Psoas muscle (tissue), 8 donors: ENCODE results near the gene STARD9. TPM values are rescaled to one million over a fixed set of nuclear protein-coding genes. Genes with fewer than 3 reads are reported as not detected.
"Not testable (repeated sequence)": the region's sequence is repeated elsewhere in the genome, so short reads cannot be mapped to it uniquely, and the experiment has no call there.

Source experiments
- ATAC-seq, 4 donors: fragments of 200-7000 bp; cut with Tn5 transposase; one replicate each; pipeline ENCODE4 v1.9.1; 2020; ENCODE audit warnings: moderate library complexity in 3 of 4, mild to moderate bottlenecking in 2 of 4
- DNase-seq, 2 donors: peaks; one replicate each; pipeline ENCODE4 v3.0.0-alpha.2; 2020
- H3K27ac ChIP-seq: fragments of 200-600 bp; one replicate; pipeline ENCODE4 v1.8.0; 2022
- H3K27me3 ChIP-seq, 3 donors: fragments of 200-600 bp in 1 of 3; one replicate each; pipeline versions ENCODE4 v1.6.1 to v1.8.0; 2013 to 2022; ENCODE audit warnings: low read length in 2 of 3, mild to moderate bottlenecking in 2 of 3, moderate library complexity in 1 of 3; ENCODE audit not compliant: insufficient read depth in 3 of 3
- H3K36me3 ChIP-seq, 2 donors: fragments of 200-600 bp in 1 of 2; one replicate each; pipeline versions ENCODE4 v1.6.1 to v1.8.0; 2013 to 2022; ENCODE audit warnings: low read depth in 1 of 2, mild to moderate bottlenecking in 1 of 2, moderate library complexity in 1 of 2; ENCODE audit not compliant: insufficient read depth in 1 of 2
- H3K4me1 ChIP-seq: fragments of 200-600 bp; one replicate; pipeline ENCODE4 v1.8.0; 2022
- H3K4me3 ChIP-seq: fragments of 200-600 bp; one replicate; pipeline ENCODE4 v1.8.0; 2022; ENCODE audit warnings: mild to moderate bottlenecking
- H3K9me3 ChIP-seq: fragments of 200-600 bp; one replicate; pipeline ENCODE4 v1.8.0; 2022
- WGBS, 3 donors: extraction: QIAGEN DNeasy Blood & Tissue Kit; methylation state at CpG; one replicate each; pipeline versions ENCODE4 v1.1.6 to v1.1.7; 2013; 5-methylcytosine and 5-hydroxymethylcytosine counted together
- intact Hi-C, 2 donors: fragments of 100-400 bp; cut with DNase I; formaldehyde crosslinking; loops; one replicate each; pipeline versions ENCODE4 v1.11.0 to v1.14.2; 2022
- polyA plus RNA-seq, 3 donors: library from polyadenylated mRNA; stranded (reverse); fragments of 200-250 nt; gene quantifications; one replicate each; pipeline ENCODE4 v1.2.3, GENCODE V29; 2013
- total RNA-seq, 4 donors: library from RNA; stranded (reverse); fragmentation: NEBNext Ultra II Directional in 2 of 4; extraction: Animal tissue kit (Norgen Biotek cat#: 25700) in 2 of 4; gene quantifications; one replicate each; pipeline versions ENCODE4 v1.2.1 to v1.2.4, GENCODE V29; 2021 to 2023
- TF ChIP-seq, protein P1 (sequence below): fragments of 200-600 bp; IDR thresholded peaks from one replicate; pipeline ENCODE4 v1.8.0; 2022; ENCODE audit warnings: antibody characterized with exemption
- donor health status: healthy with polysubstance abuse.
- donor health status: DM: no; HTN: no; CAD: no; lungs with moderate emphysema.
- donor health status: Bipolar disorder and iron deficiency.
- donor health status: healthy.
- donor health status: DM: yes; HTN: yes; CAD: no.
- donor health status: DM: no; HTN: no; CAD: no.
- donor health status: DM: no; HTN: no; CAD: no.
- donor health status: DM: yes; HTN: yes; CAD: no.

The STARD9 gene
- total and polyA plus RNA-seq, 7 donors, result 0.65 to 4.1 (median 1.7) TPM

DNA sequence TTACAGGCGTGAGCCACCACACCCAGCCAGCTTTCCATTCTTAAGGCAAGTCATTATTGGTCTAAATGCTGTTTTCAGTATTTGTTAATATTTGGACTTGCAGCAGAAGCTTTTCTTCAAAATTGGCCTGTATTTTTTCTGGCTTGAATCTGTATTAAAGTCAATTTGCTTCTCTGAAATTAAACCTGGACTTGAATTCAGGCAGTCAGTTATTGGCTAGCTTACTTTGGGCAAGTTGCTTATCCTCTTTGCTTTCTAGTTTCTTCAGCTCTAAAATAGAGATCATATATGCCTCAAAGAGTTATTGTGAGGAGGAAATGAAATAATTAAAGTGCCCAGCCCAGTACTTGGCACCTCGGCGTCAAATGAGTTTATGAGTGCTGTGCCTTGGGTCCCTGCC is 17.3 kb downstream of the STARD9 start:
- H3K27me3 ChIP-seq, result no peaks in the 10 kb centered on the region
- intact Hi-C loops, result no loop called here
- ATAC-seq (no peak), DNase-seq (no peak)
- H3K36me3 ChIP-seq, result no peaks in the 10 kb centered on the region
- peak overlapping the region; percentile 46 for H3K27ac ChIP-seq
- TF ChIP-seq, protein P1, sequence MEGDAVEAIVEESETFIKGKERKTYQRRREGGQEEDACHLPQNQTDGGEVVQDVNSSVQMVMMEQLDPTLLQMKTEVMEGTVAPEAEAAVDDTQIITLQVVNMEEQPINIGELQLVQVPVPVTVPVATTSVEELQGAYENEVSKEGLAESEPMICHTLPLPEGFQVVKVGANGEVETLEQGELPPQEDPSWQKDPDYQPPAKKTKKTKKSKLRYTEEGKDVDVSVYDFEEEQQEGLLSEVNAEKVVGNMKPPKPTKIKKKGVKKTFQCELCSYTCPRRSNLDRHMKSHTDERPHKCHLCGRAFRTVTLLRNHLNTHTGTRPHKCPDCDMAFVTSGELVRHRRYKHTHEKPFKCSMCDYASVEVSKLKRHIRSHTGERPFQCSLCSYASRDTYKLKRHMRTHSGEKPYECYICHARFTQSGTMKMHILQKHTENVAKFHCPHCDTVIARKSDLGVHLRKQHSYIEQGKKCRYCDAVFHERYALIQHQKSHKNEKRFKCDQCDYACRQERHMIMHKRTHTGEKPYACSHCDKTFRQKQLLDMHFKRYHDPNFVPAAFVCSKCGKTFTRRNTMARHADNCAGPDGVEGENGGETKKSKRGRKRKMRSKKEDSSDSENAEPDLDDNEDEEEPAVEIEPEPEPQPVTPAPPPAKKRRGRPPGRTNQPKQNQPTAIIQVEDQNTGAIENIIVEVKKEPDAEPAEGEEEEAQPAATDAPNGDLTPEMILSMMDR, result no peak
- peaks cover 16% of the 10 kb centered on the region for H3K4me1 ChIP-seq
- 55 to 63% (median 63%) methylated on average over 3 of the region's 3 CpGs for WGBS, 3 donors
- H3K9me3 ChIP-seq, result no peaks in the 10 kb centered on the region
- H3K4me3 ChIP-seq, result no peak overlapping the region

DNA sequence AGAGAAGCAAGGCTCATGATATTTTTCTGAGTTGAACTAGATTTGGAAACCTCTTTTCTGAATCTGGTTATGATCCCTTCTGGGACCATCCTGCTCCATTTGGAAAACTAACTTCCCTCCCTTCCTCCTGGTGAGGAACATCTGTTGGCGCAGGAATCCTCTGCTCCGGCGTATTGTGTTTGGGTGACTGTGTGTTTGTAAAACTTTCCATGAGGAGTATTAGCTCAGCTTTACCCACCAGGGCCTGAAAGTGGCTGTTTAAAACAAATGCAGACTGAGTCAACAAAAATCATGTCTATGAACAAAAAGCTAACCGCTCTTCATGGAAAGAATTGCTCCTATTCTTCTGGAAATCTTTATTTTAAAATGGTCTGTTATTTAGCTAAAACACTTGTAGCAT is 17.7 kb downstream of the STARD9 start:
- Histone ChIP-seq H3K27me3 (no peaks in the 10 kb centered on the region), H3K9me3 (no peaks in the 10 kb centered on the region), H3K36me3 (no peaks in the 10 kb centered on the region), H3K4me3 (no peak overlapping the region), H3K4me1 (peaks cover 16% of the 10 kb centered on the region), H3K27ac (peak overlapping the region; percentile 46)
- 27 to 45% (median 32%) methylated on average over 4 of the region's 4 CpGs for WGBS, 3 donors
- DNase-seq (peak; percentile 43 to 61), ATAC-seq (peak in 3 of 4 donors; percentile 48 to 79 (median 62))
- TF ChIP-seq, protein P1, result no peak
- intact Hi-C loops, result no loop called here

DNA sequence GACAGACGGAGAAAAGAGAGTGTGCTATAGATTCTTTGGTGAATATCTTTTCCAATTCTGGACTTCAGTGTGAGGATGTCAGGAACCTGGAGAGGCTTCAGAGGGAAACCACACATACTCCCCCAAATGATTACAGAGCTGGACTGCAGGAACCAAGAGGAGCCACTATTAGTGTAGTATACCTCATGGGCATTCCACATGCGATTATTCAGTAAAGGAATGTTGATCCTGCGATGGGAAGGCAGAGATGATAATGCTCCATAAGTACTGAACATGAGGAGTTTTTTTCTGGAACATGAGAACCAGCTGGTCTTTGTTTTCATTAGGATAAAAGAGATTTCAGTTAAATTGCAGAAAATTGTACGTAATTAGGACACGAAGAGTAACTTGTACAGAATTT is 18.7 kb downstream of the STARD9 start:
- no peak overlapping the region for H3K27ac ChIP-seq
- intact Hi-C loops, result no loop called here
- DNase-seq, result no peak

DNA sequence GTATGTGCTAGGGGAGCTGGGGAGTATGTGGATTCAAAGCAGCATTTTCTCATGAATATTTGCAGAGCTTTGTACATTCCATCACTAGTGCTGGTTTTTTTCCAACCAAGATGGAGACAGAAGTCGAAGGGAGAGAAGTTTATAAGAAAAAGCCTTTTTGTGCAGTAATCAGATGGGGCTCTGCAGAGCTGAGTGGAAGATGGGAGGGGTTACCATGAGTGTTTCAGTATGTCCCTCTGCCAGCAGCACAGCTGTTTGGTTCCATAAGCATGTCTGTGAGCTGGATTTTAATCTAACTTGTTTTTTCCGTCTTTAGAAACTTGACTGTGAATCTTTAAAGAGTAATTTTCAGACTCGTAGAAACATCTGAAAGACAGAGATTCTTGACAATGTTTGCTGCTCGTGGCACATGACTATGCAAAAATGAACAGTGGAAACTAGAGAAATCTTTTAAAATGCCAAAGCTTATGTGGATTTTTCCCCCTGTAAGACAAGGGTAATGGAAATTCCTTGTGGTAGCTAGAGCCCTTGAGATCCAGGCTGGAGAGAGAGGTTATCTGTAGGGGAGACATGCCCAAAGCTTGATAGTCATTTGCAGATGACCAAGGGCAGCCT is 20.3 kb downstream of the STARD9 start:
- 35 to 49% (median 36%) methylated on average over 4 of the region's 4 CpGs for WGBS, 3 donors

More for the DNA sequence above, 18.7 kb downstream of the STARD9 start:
- TF ChIP-seq, protein P1, result no peak
- WGBS, 3 donors, result 58 to 73% (median 71%) methylated on average over 5 of the region's 5 CpGs
- H3K27me3 ChIP-seq, result no peaks in the 10 kb centered on the region
- no peak for ATAC-seq
- H3K36me3 ChIP-seq, result no peaks in the 10 kb centered on the region
- peaks cover 16% of the 10 kb centered on the region for H3K4me1 ChIP-seq
- H3K9me3 ChIP-seq, result no peaks in the 10 kb centered on the region
- H3K4me3 ChIP-seq, result no peak overlapping the region

DNA sequence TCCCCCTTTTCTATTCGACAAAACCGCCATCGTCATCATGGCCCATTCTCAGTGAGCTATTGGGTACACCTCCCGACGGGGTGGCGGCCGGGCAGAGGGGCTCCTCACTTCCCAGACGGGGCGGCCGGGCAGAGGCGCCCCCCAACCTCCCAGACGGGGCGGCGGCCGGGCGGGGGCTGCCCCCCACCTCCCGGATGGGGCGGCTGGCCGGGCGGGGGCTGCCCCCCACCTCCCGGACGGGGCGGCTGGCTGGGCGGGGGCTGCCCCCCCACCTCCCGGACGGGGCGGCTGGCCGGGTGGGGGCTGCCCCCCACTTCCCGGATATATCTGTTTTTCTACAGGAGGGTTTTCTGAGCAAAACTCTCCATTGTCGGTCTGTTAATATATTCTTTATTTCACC is 25.9 kb downstream of the STARD9 start:
- H3K9me3 ChIP-seq, H3K27ac ChIP-seq, ATAC-seq, H3K4me3 ChIP-seq, DNase-seq, H3K36me3 ChIP-seq, intact Hi-C loops, H3K27me3 ChIP-seq: not testable (repeated sequence)
- WGBS, 3 donors, result 96 to 97% (median 97%) methylated on average over 24 to 30 of the region's 30 CpGs
- peaks cover 18% of the 10 kb centered on the region for H3K4me1 ChIP-seq

More for the DNA sequence above, 20.3 kb downstream of the STARD9 start:
- Histone ChIP-seq H3K27ac (no peak overlapping the region), H3K9me3 (no peaks in the 10 kb centered on the region), H3K4me1 (peaks cover 16% of the 10 kb centered on the region), H3K27me3 (no peaks in the 10 kb centered on the region), H3K36me3 (peaks cover 0 to 2% of the 10 kb centered on the region in 2 donors), H3K4me3 (no peak overlapping the region)
- no peak for ATAC-seq
- TF ChIP-seq, protein P1, result no peak
- intact Hi-C loops, result no loop called here
- DNase-seq, result no peak
